ENCODE measurements around the gene TXNRD2.

- TF ChIP-seq, protein P1, sequence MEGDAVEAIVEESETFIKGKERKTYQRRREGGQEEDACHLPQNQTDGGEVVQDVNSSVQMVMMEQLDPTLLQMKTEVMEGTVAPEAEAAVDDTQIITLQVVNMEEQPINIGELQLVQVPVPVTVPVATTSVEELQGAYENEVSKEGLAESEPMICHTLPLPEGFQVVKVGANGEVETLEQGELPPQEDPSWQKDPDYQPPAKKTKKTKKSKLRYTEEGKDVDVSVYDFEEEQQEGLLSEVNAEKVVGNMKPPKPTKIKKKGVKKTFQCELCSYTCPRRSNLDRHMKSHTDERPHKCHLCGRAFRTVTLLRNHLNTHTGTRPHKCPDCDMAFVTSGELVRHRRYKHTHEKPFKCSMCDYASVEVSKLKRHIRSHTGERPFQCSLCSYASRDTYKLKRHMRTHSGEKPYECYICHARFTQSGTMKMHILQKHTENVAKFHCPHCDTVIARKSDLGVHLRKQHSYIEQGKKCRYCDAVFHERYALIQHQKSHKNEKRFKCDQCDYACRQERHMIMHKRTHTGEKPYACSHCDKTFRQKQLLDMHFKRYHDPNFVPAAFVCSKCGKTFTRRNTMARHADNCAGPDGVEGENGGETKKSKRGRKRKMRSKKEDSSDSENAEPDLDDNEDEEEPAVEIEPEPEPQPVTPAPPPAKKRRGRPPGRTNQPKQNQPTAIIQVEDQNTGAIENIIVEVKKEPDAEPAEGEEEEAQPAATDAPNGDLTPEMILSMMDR (IDR thresholded peaks at IDR 0.05): no peak
- TF ChIP-seq POLR2A (IDR thresholded peaks at IDR 0.05): no peak
These were observed 91.5 kb downstream of the TXNRD2 start for GRCh38 chr22:19849835-19850762.
